ENCODE results near the gene FYCO1.

Gene FYCO1

GRCh38 chr3:45921158-45922038 lies 74.2 kb downstream of the FYCO1 start:
- Histone ChIP-seq H3K27ac (ENCODE audit: low read depth, low read length) (no peak overlapping the region), H3K4me3 (ENCODE audit: low read depth, low read length) (no peak overlapping the region), H3K9ac (ENCODE audit: low read length) (no peak overlapping the region), H3K4me2 (ENCODE audit: low read length) (no peak overlapping the region), H4K12ac (ENCODE audit: low read depth, low read length) (no peak overlapping the region), H3K79me2 (ENCODE audit: control insufficient read depth, insufficient read depth, low read length, poor library complexity) (no peaks in the 10 kb centered on the region), H2BK12ac (ENCODE audit: low read length) (no peak overlapping the region), H2AK5ac (ENCODE audit: low read length) (no peak overlapping the region), H3K18ac (ENCODE audit: low read length) (no peak overlapping the region), H4K8ac (ENCODE audit: low read depth, low read length) (no peak overlapping the region), H2AFZ (ENCODE audit: insufficient read depth, low read length, poor library complexity) (no peak overlapping the region), H3K4me1 (ENCODE audit: control insufficient read depth in 1 of 2, insufficient read depth in 2 of 2, low read length in 2 of 2) (no peaks in the 10 kb centered on the region), H3K9me3 (ENCODE audit: insufficient read depth, low read depth, low read length) (no peaks in the 10 kb centered on the region), H3K4ac (ENCODE audit: low read depth, low read length) (no peak overlapping the region), H3K27me3 (ENCODE audit: insufficient read depth, low read length) (no peaks in the 10 kb centered on the region), H3K14ac (ENCODE audit: low read length) (no peak overlapping the region), H4K91ac (ENCODE audit: low read depth, low read length) (no peak overlapping the region), H3K36me3 (ENCODE audit: control insufficient read depth in 1 of 2, insufficient read depth in 2 of 2, low read length in 2 of 2) (peaks cover 22 to 24% of the 10 kb centered on the region in 2 experiments), H2BK5ac (ENCODE audit: low read depth, low read length, poor library complexity) (no peak overlapping the region), H3K23ac (ENCODE audit: low read length) (no peak overlapping the region), H2BK120ac (ENCODE audit: insufficient read depth, low read length, poor library complexity) (no peak overlapping the region), H3K79me1 (ENCODE audit: low read length) (no peaks in the 10 kb centered on the region)
- no CpG with 5 or more reads among the region's 14 CpGs for WGBS (ENCODE audit: extremely low coverage, insufficient coverage, insufficient read length)
- DNase-seq, result no peak

GRCh38 chr3:45917146-45917898 lies 78.3 kb downstream of the FYCO1 start:
- WGBS (ENCODE audit: extremely low coverage, insufficient coverage, insufficient read length), result no CpG with 5 or more reads among the region's 6 CpGs
- Histone ChIP-seq H3K79me2 (ENCODE audit: control insufficient read depth, insufficient read depth, low read length, poor library complexity) (no peaks in the 10 kb centered on the region), H3K79me1 (ENCODE audit: low read length) (no peaks in the 10 kb centered on the region), H4K12ac (ENCODE audit: low read depth, low read length) (no peak overlapping the region), H3K4me3 (ENCODE audit: low read depth, low read length) (no peak overlapping the region), H3K4me2 (ENCODE audit: low read length) (no peak overlapping the region), H2BK12ac (ENCODE audit: low read length) (no peak overlapping the region), H3K9ac (ENCODE audit: low read length) (no peak overlapping the region), H4K8ac (ENCODE audit: low read depth, low read length) (no peak overlapping the region), H3K36me3 (ENCODE audit: control insufficient read depth in 1 of 2, insufficient read depth in 2 of 2, low read length in 2 of 2) (peaks cover 9 to 11% of the 10 kb centered on the region in 2 experiments), H3K9me3 (ENCODE audit: insufficient read depth, low read depth, low read length) (peaks cover 1% of the 10 kb centered on the region), H4K91ac (ENCODE audit: low read depth, low read length) (no peak overlapping the region), H3K27ac (ENCODE audit: low read depth, low read length) (no peak overlapping the region), H3K4me1 (ENCODE audit: control insufficient read depth in 1 of 2, insufficient read depth in 2 of 2, low read length in 2 of 2) (no peaks in the 10 kb centered on the region), H2BK5ac (ENCODE audit: low read depth, low read length, poor library complexity) (no peak overlapping the region), H3K18ac (ENCODE audit: low read length) (no peak overlapping the region), H2AK5ac (ENCODE audit: low read length) (no peak overlapping the region), H3K4ac (ENCODE audit: low read depth, low read length) (no peak overlapping the region), H3K27me3 (ENCODE audit: insufficient read depth, low read length) (no peaks in the 10 kb centered on the region), H3K14ac (ENCODE audit: low read length) (no peak overlapping the region), H2AFZ (ENCODE audit: insufficient read depth, low read length, poor library complexity) (no peak overlapping the region), H3K23ac (ENCODE audit: low read length) (no peak overlapping the region), H2BK120ac (ENCODE audit: insufficient read depth, low read length, poor library complexity) (no peak overlapping the region)
- no peak for DNase-seq

- no peaks in the 10 kb centered on the region for H3K79me2 ChIP-seq (ENCODE audit: control insufficient read depth, insufficient read depth, low read length, poor library complexity)
Measured at GRCh38 chr3:45915518-45916231, 79.9 kb downstream of the FYCO1 start.

DNA sequence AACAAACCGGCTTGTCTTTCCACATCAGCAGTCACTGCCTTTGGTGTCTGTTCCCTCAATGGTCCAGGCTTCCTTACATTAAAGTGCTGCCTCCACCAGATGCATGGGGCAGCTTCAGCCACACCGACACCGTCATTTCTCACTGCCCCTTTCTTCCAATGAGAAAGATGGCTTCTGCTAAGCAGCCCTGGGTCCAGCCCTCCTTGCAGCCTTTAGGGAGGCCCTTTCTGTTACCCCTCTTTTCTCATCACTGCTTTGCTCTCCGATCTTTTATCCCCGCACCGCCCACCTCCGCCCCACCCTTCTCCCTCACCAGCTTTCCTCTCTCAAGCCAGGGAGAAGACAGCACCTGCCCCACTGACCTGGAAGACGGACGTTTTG lies 80.6 kb downstream of the FYCO1 start:
- H3K27ac ChIP-seq (ENCODE audit: low read depth, low read length), result no peak overlapping the region
- peaks cover 1% of the 10 kb centered on the region for H3K9me3 ChIP-seq (ENCODE audit: insufficient read depth, low read depth, low read length)
- no peak overlapping the region for H2BK120ac ChIP-seq (ENCODE audit: insufficient read depth, low read length, poor library complexity)
- no peak overlapping the region for H3K14ac ChIP-seq (ENCODE audit: low read length)
- H3K4ac ChIP-seq (ENCODE audit: low read depth, low read length), result no peak overlapping the region
- H3K4me1 ChIP-seq (ENCODE audit: control insufficient read depth in 1 of 2, insufficient read depth in 2 of 2, low read length in 2 of 2), result no peaks in the 10 kb centered on the region
- no peaks in the 10 kb centered on the region for H3K27me3 ChIP-seq (ENCODE audit: insufficient read depth, low read length)
- 100% methylated on average over 4 of the region's 9 CpGs for WGBS (ENCODE audit: extremely low coverage, insufficient coverage, insufficient read length)
- no peak for DNase-seq
- H3K79me2 ChIP-seq (ENCODE audit: control insufficient read depth, insufficient read depth, low read length, poor library complexity), result no peaks in the 10 kb centered on the region
- no peak overlapping the region for H4K8ac ChIP-seq (ENCODE audit: low read depth, low read length)
- no peak overlapping the region for H2BK5ac ChIP-seq (ENCODE audit: low read depth, low read length, poor library complexity)
- no peak overlapping the region for H3K9ac ChIP-seq (ENCODE audit: low read length)
- H3K36me3 ChIP-seq (ENCODE audit: control insufficient read depth in 1 of 2, insufficient read depth in 2 of 2, low read length in 2 of 2), result no peaks in the 10 kb centered on the region
- no peak overlapping the region for H4K12ac ChIP-seq (ENCODE audit: low read depth, low read length)
- H4K91ac ChIP-seq (ENCODE audit: low read depth, low read length), result no peak overlapping the region
- no peak overlapping the region for H2AFZ ChIP-seq (ENCODE audit: insufficient read depth, low read length, poor library complexity)
- H2AK5ac ChIP-seq (ENCODE audit: low read length), result no peak overlapping the region
- no peak overlapping the region for H3K18ac ChIP-seq (ENCODE audit: low read length)
- H2BK12ac ChIP-seq (ENCODE audit: low read length), result no peak overlapping the region
- H3K4me3 ChIP-seq (ENCODE audit: low read depth, low read length), result no peak overlapping the region
- H3K4me2 ChIP-seq (ENCODE audit: low read length), result no peak overlapping the region
- H3K79me1 ChIP-seq (ENCODE audit: low read length), result no peaks in the 10 kb centered on the region
- no peak overlapping the region for H3K23ac ChIP-seq (ENCODE audit: low read length)

More at GRCh38 chr3:45915518-45916231, 79.9 kb downstream of the FYCO1 start:
- H2AFZ ChIP-seq (ENCODE audit: insufficient read depth, low read length, poor library complexity), result no peak overlapping the region
- H3K18ac ChIP-seq (ENCODE audit: low read length), result no peak overlapping the region
- no peak overlapping the region for H2BK12ac ChIP-seq (ENCODE audit: low read length)
- no peak overlapping the region for H3K4ac ChIP-seq (ENCODE audit: low read depth, low read length)
- no peaks in the 10 kb centered on the region for H3K4me1 ChIP-seq (ENCODE audit: control insufficient read depth in 1 of 2, insufficient read depth in 2 of 2, low read length in 2 of 2)
- H4K91ac ChIP-seq (ENCODE audit: low read depth, low read length), result no peak overlapping the region
- H3K14ac ChIP-seq (ENCODE audit: low read length), result no peak overlapping the region
- no peak overlapping the region for H4K8ac ChIP-seq (ENCODE audit: low read depth, low read length)
- no peak overlapping the region for H3K9ac ChIP-seq (ENCODE audit: low read length)
- H3K36me3 ChIP-seq (ENCODE audit: control insufficient read depth in 1 of 2, insufficient read depth in 2 of 2, low read length in 2 of 2), result peaks cover 0 to under 1% of the 10 kb centered on the region in 2 experiments
- no peak overlapping the region for H2BK5ac ChIP-seq (ENCODE audit: low read depth, low read length, poor library complexity)
- no peak overlapping the region for H2BK120ac ChIP-seq (ENCODE audit: insufficient read depth, low read length, poor library complexity)
- H3K79me1 ChIP-seq (ENCODE audit: low read length), result no peaks in the 10 kb centered on the region
- peak in 1 of 2 donors; percentile 2 for DNase-seq
- no peak overlapping the region for H3K27ac ChIP-seq (ENCODE audit: low read depth, low read length)
- no CpG with 5 or more reads among the region's 13 CpGs for WGBS (ENCODE audit: extremely low coverage, insufficient coverage, insufficient read length)
- H3K4me3 ChIP-seq (ENCODE audit: low read depth, low read length), result no peak overlapping the region
- H3K27me3 ChIP-seq (ENCODE audit: insufficient read depth, low read length), result no peaks in the 10 kb centered on the region
- H3K4me2 ChIP-seq (ENCODE audit: low read length), result no peak overlapping the region
- H4K12ac ChIP-seq (ENCODE audit: low read depth, low read length), result no peak overlapping the region
- peaks cover 1% of the 10 kb centered on the region for H3K9me3 ChIP-seq (ENCODE audit: insufficient read depth, low read depth, low read length)
- no peak overlapping the region for H3K23ac ChIP-seq (ENCODE audit: low read length)
- H2AK5ac ChIP-seq (ENCODE audit: low read length), result no peak overlapping the region

Data from trophoblast cell (in vitro differentiated cells and primary cell).